ENCODE data around the gene SLC12A9. TPM values are rescaled to one million over a fixed set of nuclear protein-coding genes. Genes with fewer than 3 reads are reported as not detected.
"Not testable (repeated sequence)": the region's sequence is repeated elsewhere in the genome, so short reads cannot be mapped to it uniquely, and the experiment has no call there.

SLC12A9 gene, protein sequence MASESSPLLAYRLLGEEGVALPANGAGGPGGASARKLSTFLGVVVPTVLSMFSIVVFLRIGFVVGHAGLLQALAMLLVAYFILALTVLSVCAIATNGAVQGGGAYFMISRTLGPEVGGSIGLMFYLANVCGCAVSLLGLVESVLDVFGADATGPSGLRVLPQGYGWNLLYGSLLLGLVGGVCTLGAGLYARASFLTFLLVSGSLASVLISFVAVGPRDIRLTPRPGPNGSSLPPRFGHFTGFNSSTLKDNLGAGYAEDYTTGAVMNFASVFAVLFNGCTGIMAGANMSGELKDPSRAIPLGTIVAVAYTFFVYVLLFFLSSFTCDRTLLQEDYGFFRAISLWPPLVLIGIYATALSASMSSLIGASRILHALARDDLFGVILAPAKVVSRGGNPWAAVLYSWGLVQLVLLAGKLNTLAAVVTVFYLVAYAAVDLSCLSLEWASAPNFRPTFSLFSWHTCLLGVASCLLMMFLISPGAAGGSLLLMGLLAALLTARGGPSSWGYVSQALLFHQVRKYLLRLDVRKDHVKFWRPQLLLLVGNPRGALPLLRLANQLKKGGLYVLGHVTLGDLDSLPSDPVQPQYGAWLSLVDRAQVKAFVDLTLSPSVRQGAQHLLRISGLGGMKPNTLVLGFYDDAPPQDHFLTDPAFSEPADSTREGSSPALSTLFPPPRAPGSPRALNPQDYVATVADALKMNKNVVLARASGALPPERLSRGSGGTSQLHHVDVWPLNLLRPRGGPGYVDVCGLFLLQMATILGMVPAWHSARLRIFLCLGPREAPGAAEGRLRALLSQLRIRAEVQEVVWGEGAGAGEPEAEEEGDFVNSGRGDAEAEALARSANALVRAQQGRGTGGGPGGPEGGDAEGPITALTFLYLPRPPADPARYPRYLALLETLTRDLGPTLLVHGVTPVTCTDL
- total RNA-seq (2014; rRNA removed; shearing (Covaris generic)), result 10.5 and 11.8 TPM in 2 replicates
- 48.8 and 52.1 TPM in 2 replicates for polyA plus RNA-seq (2014; cell fraction: nucleus; rRNA removed)

DNA sequence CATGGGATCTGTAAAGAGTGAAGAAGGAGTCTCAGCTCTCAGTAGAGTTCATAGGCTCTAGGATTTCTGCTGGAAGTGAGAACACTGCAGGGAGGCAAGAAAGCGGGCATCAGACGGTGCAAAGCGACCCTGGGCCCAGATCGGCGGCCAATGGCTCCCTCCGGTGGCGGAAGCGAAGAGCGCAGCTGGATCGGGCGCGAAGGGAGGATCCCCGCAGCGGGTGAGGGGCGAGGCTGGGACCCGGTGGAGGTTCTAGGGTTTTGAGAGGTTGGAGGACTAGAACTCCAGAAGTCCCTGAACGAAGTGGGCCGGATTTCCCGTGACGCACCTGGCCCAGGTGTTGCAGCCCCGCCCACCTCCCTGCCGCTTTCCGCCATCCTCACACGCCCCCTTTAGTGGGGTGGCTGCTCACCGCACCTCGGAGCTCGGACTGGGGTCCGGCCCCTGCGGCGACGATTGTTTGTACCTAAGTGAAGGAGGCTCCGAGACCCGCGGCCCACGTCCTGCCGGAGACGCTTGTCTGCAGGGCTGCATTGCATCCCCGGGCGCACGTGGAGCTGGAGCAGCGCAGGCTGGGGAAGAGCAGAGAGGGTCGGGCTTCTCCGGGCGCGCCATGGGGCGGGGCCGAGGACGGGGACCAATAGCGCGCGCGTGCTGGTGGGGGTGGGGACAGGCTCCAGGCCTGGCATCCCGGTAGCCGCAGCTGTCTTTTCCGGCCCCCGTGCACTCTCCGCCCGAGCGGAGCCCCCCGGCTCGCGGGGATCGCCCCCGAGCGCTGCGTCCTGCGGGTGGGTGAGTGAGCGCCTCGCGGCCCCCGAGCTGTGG is at the start of gene SLC12A9:
TSS of gene SLC12A9 (plus strand) at position 666 of the 825 bp plus-strand sequence. CDS start 1,485 bp downstream, outside the sequence.
- DNase-seq (ENCODE audit: extremely low read depth, low read depth), result peak; percentile 88

DNA sequence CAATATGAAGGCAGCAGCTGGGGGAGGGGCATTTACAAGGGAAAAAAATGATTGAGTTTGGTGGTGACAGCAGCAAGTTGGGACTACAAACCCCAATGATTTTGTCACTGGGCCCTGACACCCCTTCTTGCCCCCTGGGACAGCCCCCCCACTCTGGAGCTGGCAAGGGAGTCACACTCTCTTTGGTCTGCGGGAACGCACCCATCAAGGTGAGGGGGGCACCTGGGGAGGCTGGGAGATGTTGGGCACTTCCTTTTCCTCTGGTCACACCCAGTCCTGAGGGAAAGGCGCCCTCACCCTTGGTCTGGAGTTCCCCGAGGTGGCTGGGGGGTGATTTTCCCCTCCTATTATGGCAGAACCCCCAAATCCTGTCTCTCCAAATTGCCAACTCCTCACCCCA is 49.6 kb upstream of the SLC12A9 start:
- DNase-seq (ENCODE audit: extremely low read depth, low read depth), result no peak

DNA sequence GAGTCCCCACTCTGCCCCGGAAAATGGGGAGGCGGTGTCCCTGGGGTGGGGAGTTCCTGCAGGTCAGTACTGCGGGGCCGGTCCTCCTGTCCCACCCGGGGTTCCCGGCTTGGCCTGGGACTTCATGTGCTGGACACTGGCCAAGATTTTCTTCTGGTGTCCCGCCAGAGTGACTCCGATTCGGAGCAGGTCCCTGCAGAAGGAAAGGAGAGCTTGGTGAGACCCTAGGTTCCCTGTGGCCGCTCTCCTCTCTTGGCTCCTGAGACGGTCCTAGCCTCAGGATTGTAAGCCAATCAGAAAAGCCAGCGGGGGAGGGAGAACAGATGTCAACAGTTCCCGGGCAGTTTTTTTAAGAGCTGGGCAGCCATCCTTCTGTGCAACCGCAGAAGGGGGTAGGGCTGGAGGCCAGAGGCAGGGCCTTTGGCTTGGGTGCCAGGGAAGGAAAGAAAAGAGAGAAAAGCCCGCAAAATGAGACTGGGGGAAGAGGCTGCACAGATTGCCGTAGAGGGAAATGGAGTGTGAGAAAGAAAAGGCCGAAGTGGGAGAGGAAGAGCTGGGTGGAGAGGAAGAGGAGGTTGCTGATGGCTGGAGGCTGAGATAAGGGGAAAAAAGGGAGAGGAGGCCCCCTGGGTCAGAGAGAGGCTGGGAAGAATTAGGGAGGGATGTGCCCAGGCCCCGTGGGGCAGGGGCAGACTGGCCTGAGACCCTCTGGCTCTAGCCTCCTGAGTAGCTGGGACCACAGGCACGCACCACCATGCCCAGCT is 48.9 kb upstream of the SLC12A9 start:
- peak; percentile 86 for DNase-seq (ENCODE audit: extremely low read depth, low read depth)

DNA sequence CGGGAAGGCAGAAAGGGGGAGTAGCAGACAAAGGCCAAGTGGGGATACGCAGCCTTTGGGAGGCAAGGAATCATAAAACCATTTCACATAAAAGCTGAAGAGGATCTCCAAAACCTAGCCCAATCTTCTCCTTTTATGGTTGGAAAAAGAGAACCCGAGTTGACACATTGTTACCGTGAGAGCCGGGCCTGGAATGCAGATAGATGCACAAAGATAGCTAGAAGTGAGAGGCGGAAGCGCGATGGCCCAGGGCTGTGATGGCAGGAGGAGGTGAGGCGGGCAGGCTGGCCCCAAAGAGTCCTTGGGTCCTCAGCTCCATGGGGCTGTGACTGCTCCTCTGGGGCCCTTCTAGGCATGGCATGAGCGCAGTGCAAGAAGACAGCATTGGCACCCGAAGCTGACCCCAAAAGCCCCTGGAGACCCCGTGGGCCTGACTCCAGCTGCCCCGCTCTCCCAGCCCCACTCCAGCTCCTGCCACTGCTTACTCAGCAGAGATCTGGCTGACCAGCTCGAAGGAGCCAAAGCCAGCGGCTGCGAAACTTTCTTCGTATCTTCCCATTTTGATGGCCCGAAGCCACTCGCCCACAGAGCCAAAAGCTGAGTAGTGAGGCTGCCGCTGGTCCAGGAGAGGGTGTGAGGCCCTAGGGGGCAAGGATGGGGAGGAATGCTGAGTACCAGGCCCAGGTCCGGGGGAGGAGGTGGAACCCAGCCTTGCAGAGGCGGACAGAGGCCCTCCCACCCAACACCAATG is 47.7 kb upstream of the SLC12A9 start:
- DNase-seq (ENCODE audit: extremely low read depth, low read depth), result no peak

DNA sequence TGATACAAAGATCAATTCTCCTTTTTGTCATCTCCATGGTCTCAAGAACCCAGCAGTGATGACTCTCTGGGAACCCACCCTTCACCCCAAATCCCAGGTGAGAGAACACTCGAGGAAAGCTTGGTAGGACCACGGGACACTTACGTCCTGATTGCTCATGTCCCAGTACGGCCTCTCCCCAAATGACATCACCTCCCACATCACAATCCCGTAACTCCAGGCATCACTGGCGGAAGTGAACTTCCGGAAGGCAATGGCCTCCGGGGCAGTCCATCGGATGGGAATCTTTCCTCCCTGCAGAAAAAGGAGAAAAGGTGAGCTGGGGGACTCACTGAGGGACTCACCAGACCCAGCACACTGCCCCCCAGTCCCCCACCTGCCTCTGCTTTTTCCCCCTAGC is 46.2 kb upstream of the SLC12A9 start:
- DNase-seq (ENCODE audit: extremely low read depth, low read depth), result no peak

DNA sequence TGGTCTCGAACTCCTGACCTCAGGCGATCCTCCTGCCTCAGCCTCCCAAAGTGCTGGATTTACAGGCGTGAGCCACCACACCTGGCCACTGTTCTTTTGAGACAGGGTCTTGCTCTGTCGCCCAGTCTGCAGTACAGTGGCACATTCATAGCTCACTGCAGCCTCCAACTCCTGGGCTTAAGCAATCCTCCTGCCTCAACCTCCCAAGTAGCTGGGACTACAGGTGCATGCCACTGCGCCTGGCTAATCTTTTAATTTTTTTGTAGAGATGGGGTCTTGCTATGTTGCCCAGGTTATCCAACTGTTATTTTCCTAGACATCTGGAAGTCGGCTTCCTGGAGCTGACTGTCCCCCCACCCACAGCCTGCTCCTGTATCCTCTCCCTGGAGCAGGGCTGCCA is 45.6 kb upstream of the SLC12A9 start:
- DNase-seq (ENCODE audit: extremely low read depth, low read depth), result not testable (repeated sequence)

DNA sequence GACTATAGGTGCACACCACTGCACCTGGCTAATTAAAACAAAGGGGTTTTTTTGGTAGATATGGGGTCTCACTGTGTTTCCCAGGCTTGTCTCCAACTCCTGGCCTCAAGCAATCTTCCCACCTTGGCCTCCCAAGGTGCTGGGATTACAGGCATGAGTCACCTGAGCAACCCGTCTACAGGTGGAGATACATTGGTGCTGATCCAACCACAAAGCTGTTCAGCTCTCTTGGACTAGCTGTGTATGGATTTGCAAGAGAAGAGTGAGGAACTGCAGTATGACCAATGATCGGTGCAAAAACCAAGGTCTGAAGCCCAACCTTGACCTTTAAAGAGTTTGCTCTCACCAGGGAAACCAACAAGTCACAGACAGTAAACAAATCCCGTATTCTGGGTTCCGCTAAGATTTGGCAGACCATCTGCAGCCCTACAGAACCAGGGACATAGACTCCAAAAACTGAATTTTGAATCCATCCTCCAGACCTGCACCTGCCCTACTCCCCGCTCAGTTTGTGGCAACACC is 44.1 kb upstream of the SLC12A9 start:
- DNase-seq (ENCODE audit: extremely low read depth, low read depth), result no peak

DNA sequence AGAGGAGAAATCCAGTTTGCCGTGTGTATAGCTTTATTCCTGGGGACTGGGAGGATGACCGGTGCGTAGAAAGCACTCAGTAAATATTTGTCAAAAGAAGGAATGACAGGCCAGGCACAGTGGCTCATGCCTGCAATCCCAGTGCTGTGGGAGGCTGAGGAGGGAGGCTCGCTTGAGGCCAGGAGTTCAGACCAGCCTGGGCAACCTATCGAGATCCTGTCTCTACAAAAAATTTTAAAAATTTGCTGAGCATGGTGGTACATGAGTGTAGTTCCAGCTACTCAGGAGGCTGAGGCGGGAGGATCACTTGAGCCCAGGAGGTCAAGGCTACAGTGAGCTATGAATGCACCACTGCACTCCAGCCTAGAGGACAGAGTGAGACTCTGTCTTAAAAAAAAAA is 41.0 kb upstream of the SLC12A9 start:
- DNase-seq (ENCODE audit: extremely low read depth, low read depth), result no peak

DNA sequence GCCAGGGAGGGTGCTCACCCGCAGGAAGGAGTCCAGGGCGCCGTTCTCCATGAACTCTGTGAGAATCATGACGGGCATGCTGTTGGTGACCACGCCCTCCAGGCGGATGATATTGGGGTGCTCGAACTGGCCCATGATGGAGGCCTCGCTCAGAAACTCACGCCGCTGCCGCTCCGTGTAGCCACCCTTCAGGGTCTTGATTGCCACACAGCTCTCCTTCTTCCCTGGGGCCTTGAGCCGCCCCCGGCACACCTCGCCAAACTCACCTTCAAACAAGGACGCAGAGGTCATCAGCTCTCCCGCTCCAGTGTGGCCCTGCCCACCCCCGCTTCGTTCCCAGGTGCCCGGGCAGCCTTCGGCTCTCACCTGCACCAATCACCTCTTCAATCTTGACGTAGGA is 39.8 kb upstream of the SLC12A9 start:
- no peak for DNase-seq (ENCODE audit: extremely low read depth, low read depth)

DNA sequence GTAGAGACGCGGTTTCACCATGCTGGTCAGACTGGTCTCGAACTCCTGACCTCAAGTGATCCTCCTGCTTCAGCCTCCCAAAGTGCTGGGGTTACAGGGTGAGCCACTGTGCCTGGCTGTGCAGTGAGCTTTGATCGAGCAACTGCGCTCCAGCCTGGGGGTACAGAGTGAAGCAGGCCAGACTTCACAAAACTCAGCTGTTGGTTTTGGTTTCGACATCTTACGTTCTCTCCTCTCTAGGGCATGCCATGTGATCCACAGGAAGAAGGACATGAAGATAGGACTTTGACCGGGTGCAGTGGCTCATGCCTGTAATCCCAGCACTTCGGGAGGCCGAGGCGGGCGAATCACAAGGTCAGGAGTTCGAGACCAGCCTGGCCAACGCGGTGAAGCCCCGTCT is 36.0 kb upstream of the SLC12A9 start:
- DNase-seq (ENCODE audit: extremely low read depth, low read depth), result not testable (repeated sequence)

DNA sequence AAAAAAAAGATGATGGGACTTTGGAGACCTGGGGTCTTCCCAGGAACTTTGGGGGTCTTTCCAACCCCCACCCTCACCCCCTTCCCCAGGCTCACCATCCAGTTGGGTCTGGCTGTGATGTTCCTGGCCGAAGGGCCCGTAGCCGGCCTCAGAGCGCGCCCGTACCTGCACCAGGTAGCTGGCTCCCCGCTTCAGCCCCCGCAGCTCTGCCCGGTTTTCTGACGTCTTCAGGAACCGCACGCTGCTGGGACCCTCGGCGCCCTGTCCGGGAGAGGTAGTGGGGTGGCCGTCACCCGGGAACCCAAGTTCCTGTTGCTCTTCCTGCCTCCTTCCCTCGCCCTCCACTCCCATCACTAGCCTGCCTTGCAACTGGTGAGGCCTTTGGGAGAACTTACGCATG is 35.4 kb upstream of the SLC12A9 start:
- DNase-seq (ENCODE audit: extremely low read depth, low read depth), result no peak

DNA sequence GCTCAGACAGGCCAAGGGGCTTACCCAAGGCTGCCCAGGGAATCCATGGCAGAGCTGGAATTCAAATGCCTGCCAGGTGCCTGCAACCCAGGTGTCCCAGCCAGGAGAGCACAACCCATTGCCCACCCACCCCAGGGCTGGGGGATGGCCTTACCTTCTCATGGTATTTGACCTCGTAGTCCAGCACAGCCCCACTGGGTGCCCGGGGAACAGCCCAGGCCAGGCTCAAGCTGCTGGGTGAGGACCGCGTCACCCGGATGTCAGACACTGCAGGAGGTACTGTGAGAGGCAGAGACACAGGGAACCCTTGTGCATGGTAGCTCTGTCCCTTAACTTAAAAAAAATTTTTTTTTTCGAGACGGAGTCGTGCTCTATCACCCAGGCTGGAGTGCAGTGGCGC is 34.1 kb upstream of the SLC12A9 start:
- DNase-seq (ENCODE audit: extremely low read depth, low read depth), result no peak

DNA sequence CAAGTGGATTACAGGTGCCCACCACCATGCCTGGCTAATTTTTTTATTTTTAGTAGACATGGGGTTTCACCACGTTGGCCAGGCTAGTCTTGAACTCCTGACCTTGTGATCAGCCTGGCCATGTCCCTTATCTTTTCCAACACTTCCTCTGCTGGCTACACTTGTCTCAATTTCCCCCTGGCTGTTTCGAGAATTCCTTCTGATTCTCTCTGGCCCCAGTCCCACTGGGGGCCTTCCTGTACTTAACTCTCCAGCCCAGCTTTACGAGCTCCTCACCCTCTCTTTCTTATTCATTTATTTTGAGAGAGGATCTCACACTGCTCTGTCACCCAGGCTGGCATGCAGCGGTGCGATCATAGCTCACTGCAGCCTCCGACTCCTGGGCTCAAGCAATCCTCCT is 33.7 kb upstream of the SLC12A9 start:
- no peak for DNase-seq (ENCODE audit: extremely low read depth, low read depth)

DNA sequence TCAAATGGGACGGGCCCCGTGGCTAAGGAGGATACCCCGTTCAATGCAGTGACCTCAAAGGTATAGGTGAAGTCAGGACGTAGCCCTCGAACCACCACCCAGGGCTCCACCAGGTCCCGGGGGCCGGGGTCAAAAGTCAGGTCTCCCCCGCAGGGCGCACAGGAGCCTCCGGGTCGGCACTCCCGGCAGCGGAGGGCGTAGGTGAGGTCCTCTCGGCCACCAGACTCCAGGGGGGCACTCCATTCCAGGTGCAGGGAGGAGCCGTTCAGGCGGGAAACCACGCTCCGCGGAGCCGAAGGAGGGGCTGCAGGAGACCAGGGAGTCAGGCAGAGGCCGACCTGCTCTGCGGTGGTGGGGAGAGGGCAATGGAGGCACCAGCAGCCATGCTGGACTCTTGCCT is 32.9 kb upstream of the SLC12A9 start:
- no peak for DNase-seq (ENCODE audit: extremely low read depth, low read depth)

DNA sequence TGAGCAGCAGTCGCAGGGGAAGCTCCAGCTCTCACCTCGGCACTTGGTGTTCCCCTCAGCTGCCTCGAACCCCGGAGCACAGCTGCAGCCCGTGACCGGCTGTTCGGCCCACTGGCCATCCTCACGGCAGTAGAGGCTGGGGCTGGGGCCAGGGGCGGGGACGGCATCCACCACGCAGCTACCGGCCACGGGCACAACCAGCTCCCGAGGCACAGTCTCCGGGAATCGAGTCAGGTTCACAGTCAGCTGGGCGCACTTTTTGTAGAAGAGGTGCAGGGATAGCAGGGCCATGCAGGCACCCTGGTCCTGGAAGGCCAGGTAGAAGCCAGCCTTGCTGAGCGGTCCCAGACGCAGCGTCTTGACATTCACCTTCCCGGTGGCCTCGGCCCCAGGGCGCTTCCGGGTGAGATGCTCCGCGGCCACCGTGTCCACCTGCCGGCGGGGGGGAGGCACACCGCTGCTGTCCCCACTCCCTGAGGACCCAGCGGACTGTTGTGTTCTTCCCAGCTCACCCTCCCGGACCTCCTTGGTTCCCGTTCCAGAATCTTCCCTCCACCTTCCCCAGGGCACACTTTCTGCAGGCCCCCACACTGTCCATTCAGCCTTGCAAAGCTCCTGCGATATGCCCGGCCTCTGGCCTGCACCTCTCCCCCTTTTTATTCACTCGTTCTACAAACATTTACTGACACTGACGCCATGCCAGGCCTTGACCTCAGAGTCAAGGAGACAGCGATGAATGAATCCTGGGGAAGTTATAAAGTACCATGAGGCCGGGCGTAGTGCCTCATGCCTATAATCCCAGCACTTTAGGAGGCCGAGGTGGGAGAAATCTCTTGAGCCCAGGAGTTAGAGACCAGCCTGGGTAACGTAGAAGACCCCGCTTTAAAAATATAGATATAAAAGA is 30.0 kb upstream of the SLC12A9 start:
- DNase-seq (ENCODE audit: extremely low read depth, low read depth), result no peak

DNA sequence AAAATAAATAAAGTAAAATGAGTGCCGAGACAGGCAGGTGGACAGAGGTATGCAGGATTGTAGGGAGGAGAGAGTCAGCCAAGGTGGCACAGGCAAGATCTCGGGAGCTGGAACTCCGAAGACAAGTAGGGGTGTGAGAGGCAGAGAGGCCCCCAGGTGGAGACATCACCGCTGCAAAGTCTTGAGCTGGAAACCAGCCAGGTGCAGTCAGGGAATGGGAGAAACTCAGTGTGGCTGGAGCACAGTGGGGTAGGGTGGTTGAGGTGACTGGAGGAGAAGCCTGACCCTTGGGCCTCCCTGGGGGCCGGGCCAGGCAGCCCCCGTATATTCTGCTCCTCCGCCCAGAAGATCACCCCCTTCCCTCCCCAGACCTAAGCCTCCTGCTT is 29.4 kb upstream of the SLC12A9 start:
- no peak for DNase-seq (ENCODE audit: extremely low read depth, low read depth)

DNA sequence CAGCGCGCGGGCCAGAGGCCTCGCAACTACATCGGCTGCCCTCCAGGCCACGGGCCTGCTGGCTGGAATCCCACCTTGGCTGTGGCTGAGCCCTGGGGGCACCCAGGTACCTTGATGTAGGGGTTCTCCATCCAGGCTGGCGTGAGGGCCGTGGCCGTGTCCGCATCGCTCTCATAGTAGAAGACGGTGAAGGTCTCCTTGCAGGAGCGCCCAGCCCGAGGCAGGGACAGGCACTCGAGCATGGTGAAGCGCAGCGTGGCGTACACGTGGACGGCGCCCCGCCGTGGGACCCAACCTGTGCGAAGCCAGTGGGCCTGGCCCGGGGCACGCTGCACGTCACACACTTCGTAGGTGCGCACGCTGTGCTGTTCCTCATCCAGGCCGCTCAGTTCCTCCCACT is 29.0 kb upstream of the SLC12A9 start:
- no peak for DNase-seq (ENCODE audit: extremely low read depth, low read depth)
